H1 (cell line): ENCODE data around the gene TP53BP2. TPM values are rescaled to one million over a fixed set of nuclear protein-coding genes. Genes with fewer than 3 reads are reported as not detected.
A peak's percentile ranks its signal among the peaks of the same experiment; 100 is the strongest.

Source experiments
- CTCF ChIA-PET: fragments of 300-600 bp; sonication (Branson Sonifier 250); formaldehyde crosslinking; loops from one replicate; lab custom pipeline; 2021; ENCODE audit not compliant: partially characterized antibody; lab: Charles Lee
- POLR2A ChIA-PET: fragments of 300-600 bp; sonication (Branson Sonifier 250); formaldehyde crosslinking; loops from one replicate; lab custom pipeline; 2021; ENCODE audit warnings: inconsistent platforms; ENCODE audit not compliant: partially characterized antibody; lab: Charles Lee
- DNase-seq, 2 experiments: peaks; one replicate each; pipeline versions ENCODE4 v3.0.0 to v3.0.0-alpha.2; 2010 to 2022; ENCODE audit warnings: low spot score in 2 of 2, low read depth in 1 of 2, mixed read lengths in 1 of 2
- FAIRE-seq: peaks from 2 replicates; lab custom pipeline; 2011; peaks lifted over from hg19 to GRCh38; lab: Jason Lieb, UNC
- H2AFZ ChIP-seq: 2 replicates; pipeline ENCODE4 v1.8.1; 2012; ENCODE audit warnings: low read length, inconsistent platforms
- H2AK5ac ChIP-seq: 2 replicates; pipeline ENCODE4 v1.6.1; 2013; ENCODE audit warnings: low read depth, low read length
- H2BK120ac ChIP-seq: replicated peaks from 2 replicates; pipeline ENCODE3; 2013; ENCODE audit warnings: low read depth, low read length, inconsistent platforms
- H2BK12ac ChIP-seq: 2 replicates; pipeline ENCODE4 v1.6.1; 2013; ENCODE audit warnings: low read depth, low read length
- H2BK15ac ChIP-seq: 2 replicates; pipeline ENCODE4 v1.6.1; 2013; ENCODE audit warnings: low read length
- H2BK20ac ChIP-seq: 2 replicates; pipeline ENCODE4 v1.6.1; 2013; ENCODE audit warnings: low read length
- H2BK5ac ChIP-seq: 2 replicates; pipeline ENCODE4 v1.6.1; 2013; ENCODE audit warnings: low read depth, low read length
- H3K14ac ChIP-seq: 2 replicates; pipeline ENCODE4 v1.6.1; 2013; ENCODE audit warnings: inconsistent platforms; ENCODE audit not compliant: insufficient read length
- H3K18ac ChIP-seq: 2 replicates; pipeline ENCODE4 v1.6.1; 2013; ENCODE audit warnings: low read length; ENCODE audit errors: extremely low read depth
- H3K23ac ChIP-seq: 2 replicates; pipeline ENCODE4 v1.6.1; 2013; ENCODE audit warnings: inconsistent platforms; ENCODE audit not compliant: insufficient read length
- H3K23me2 ChIP-seq: 2 replicates; pipeline ENCODE4 v1.6.1; 2013; ENCODE audit warnings: low read depth, low read length
- H3K27ac ChIP-seq: 2 replicates; pipeline ENCODE4 v1.6.1; 2011; ENCODE audit warnings: low read depth, low read length, inconsistent platforms
- H3K27me3 ChIP-seq, 4 experiments: replicated peaks in 1 of 4; 1 replicate in 1 of 4; 2 replicates in 3 of 4; pipeline versions ENCODE4 v1.6.1 to v1.8.1; 2011 to 2013; ENCODE audit warnings: low read length in 3 of 4, mild to moderate bottlenecking in 3 of 4, inconsistent platforms in 2 of 4, mixed read lengths in 2 of 4, moderate library complexity in 1 of 4; ENCODE audit not compliant: control insufficient read depth in 3 of 4, insufficient read depth in 3 of 4; ENCODE audit errors: extremely low read depth in 1 of 4
- H3K36me3 ChIP-seq, 4 experiments: 2 replicates each; pipeline versions ENCODE4 v1.6.1 to v1.8.1; 2011 to 2013; ENCODE audit warnings: mild to moderate bottlenecking in 4 of 4, low read length in 3 of 4, moderate library complexity in 2 of 4, control low read depth in 1 of 4, inconsistent platforms in 1 of 4; ENCODE audit not compliant: insufficient read depth in 4 of 4, control insufficient read depth in 2 of 4
- H3K4ac ChIP-seq: replicated peaks from 2 replicates; pipeline ENCODE3; 2013; ENCODE audit warnings: low read length, low read depth, mixed read lengths, inconsistent platforms; ENCODE audit not compliant: insufficient read length
- H3K4me1 ChIP-seq, 4 experiments: replicated peaks in 1 of 4; 1 replicate in 1 of 4; 2 replicates in 3 of 4; pipeline versions ENCODE4 v1.6.1 to v1.8.1; 2011 to 2013; ENCODE audit warnings: low read length in 3 of 4, inconsistent platforms in 2 of 4, mixed read lengths in 1 of 4; ENCODE audit not compliant: insufficient read depth in 4 of 4, control insufficient read depth in 3 of 4
- H3K4me2 ChIP-seq, 2 experiments: 2 replicates each; pipeline versions ENCODE4 v1.6.1 to v1.8.1; 2011 to 2013; ENCODE audit warnings: low read depth in 2 of 2, low read length in 2 of 2, control low read depth in 1 of 2, inconsistent platforms in 1 of 2, mild to moderate bottlenecking in 1 of 2; ENCODE audit not compliant: insufficient read depth in 1 of 2
- H3K4me3 ChIP-seq, 4 experiments: fragments of 200-600, 300-600 bp in 1 of 4; sonication (generic), shearing (Covaris generic), sonication (Bioruptor Twin) in 1 of 4; 2 replicates each; pipeline versions ENCODE4 v1.5.1 to v1.8.1; 2011 to 2016; ENCODE audit warnings: low read length in 4 of 4, low read depth in 3 of 4, control low read depth in 2 of 4, inconsistent platforms in 2 of 4, mild to moderate bottlenecking in 2 of 4, mixed read lengths in 1 of 4, moderate library complexity in 1 of 4; ENCODE audit not compliant: insufficient read depth in 2 of 4; ENCODE audit errors: extremely low read depth in 1 of 4
- H3K56ac ChIP-seq: replicated peaks from 2 replicates; pipeline ENCODE3; 2013; ENCODE audit warnings: low read depth, mild to moderate bottlenecking, mixed read lengths, low read length, inconsistent platforms; ENCODE audit not compliant: insufficient read length
- H3K79me1 ChIP-seq: 2 replicates; pipeline ENCODE4 v1.6.1; 2013; ENCODE audit warnings: low read depth, low read length, control low read depth
- H3K79me2 ChIP-seq, 2 experiments: 2 replicates each; pipeline versions ENCODE4 v1.6.1 to v1.8.1; 2012 to 2013; ENCODE audit warnings: low read length in 2 of 2, mild to moderate bottlenecking in 2 of 2, inconsistent platforms in 1 of 2; ENCODE audit not compliant: insufficient read depth in 2 of 2, control insufficient read depth in 1 of 2
- H3K9ac ChIP-seq, 4 experiments: replicated peaks in 1 of 4; 1 replicate in 1 of 4; 2 replicates in 3 of 4; pipeline versions ENCODE4 v1.6.1 to v1.8.1; 2011 to 2013; ENCODE audit warnings: low read depth in 3 of 4, low read length in 3 of 4, control low read depth in 2 of 4, mild to moderate bottlenecking in 2 of 4, moderate library complexity in 2 of 4, inconsistent platforms in 1 of 4; ENCODE audit errors: extremely low read depth in 1 of 4
- H3K9me3 ChIP-seq, 2 experiments: 2 replicates each; pipeline versions ENCODE4 v1.6.1 to v1.8.1; 2012 to 2013; ENCODE audit warnings: mild to moderate bottlenecking in 2 of 2, moderate library complexity in 2 of 2, control low read depth in 1 of 2, inconsistent platforms in 1 of 2, low read depth in 1 of 2, low read length in 1 of 2, mixed read lengths in 1 of 2; ENCODE audit not compliant: insufficient read depth in 2 of 2
- H4K20me1 ChIP-seq, 2 experiments: replicated peaks in 1 of 2; 2 replicates each; pipeline versions ENCODE3 to v1.8.1; 2011 to 2013; ENCODE audit warnings: inconsistent platforms in 2 of 2, low read length in 2 of 2, mild to moderate bottlenecking in 1 of 2; ENCODE audit not compliant: insufficient read depth in 2 of 2, control insufficient read depth in 1 of 2
- H4K5ac ChIP-seq: 2 replicates; pipeline ENCODE4 v1.6.1; 2013; ENCODE audit warnings: low read length, low read depth, mixed read lengths, inconsistent platforms; ENCODE audit not compliant: insufficient read length
- H4K8ac ChIP-seq: 2 replicates; pipeline ENCODE4 v1.8.0; 2013; ENCODE audit warnings: mild to moderate bottlenecking, moderate library complexity, low read length, inconsistent platforms; ENCODE audit not compliant: insufficient read depth; ENCODE audit errors: extremely low read depth
- H4K91ac ChIP-seq: replicated peaks from 2 replicates; pipeline ENCODE3; 2013; ENCODE audit warnings: low read length, mixed read lengths, inconsistent platforms; ENCODE audit not compliant: insufficient read length
- ASH2L ChIP-seq: fragments of 200-600, 300-600 bp; sonication (generic); IDR thresholded peaks from one replicate; pipeline ENCODE4 v1.7.1; 2017; ENCODE audit warnings: low read length
- PHF8 ChIP-seq: fragments of 200-600 bp; sonication (generic); conservative IDR thresholded peaks from 2 replicates; pipeline ENCODE4 v1.7.1; 2012; ENCODE audit warnings: low read depth, mild to moderate bottlenecking, inconsistent platforms, low read length, moderate library complexity
- POLR2A ChIP-seq, 2 experiments: IDR thresholded peaks; 1 replicate in 1 of 2; 2 replicates in 1 of 2; pipeline ENCODE4 v1.6.1; 2011; ENCODE audit warnings: low read depth in 2 of 2, low read length in 2 of 2, mild to moderate bottlenecking in 2 of 2; ENCODE audit errors: control extremely low read depth in 1 of 2
- RAD21 ChIP-seq, 2 experiments: IDR thresholded peaks in 1 of 2; conservative IDR thresholded peaks in 1 of 2; 2 replicates each; pipeline ENCODE4 v1.6.1; 2011; ENCODE audit warnings: low read depth in 2 of 2, low read length in 2 of 2, improper control_type of control experiment in 1 of 2, inconsistent platforms in 1 of 2, mild to moderate bottlenecking in 1 of 2, moderate library complexity in 1 of 2
- WGBS, 2 experiments: shearing (Covaris generic) in 1 of 2; methylation state at CpG; one replicate each; pipeline versions ENCODE4 v1.1.6 to v1.1.7; 2013 to 2015; ENCODE audit warnings: low lambda C conversion rate in 2 of 2, mixed read lengths in 2 of 2, inconsistent platforms in 1 of 2, low coverage in 1 of 2, missing lambda C conversion rate in 1 of 2; ENCODE audit not compliant: insufficient replicate concordance in 2 of 2, insufficient coverage in 1 of 2, insufficient read length in 1 of 2; ENCODE audit errors: extremely low coverage in 1 of 2, missing lambda C conversion rate in 1 of 2; 5-methylcytosine and 5-hydroxymethylcytosine counted together
- polyA plus RNA-seq, 7 experiments: library from polyadenylated mRNA; depleted of rRNA in 3 of 7; stranded (reverse) in 5 of 7; unstranded in 2 of 7; fragments of >200 nt in 5 of 7; fragments of 200-250 nt in 2 of 7; gene quantifications; 1 replicate in 5 of 7; 2 replicates in 1 of 7; 4 replicates in 1 of 7; pipeline versions ENCODE4 v1.2.1 to v1.2.3, GENCODE V29; 2011 to 2013; ENCODE audit warnings: missing spikeins in 2 of 7, mixed read lengths in 2 of 7
- total RNA-seq: library from RNA; stranded (reverse); fragmentation: NEBNext Ultra II Directional; extraction: Animal tissue kit (Norgen Biotek cat#: 25700); gene quantifications from 2 replicates; pipeline ENCODE4 v1.2.1, GENCODE V29; 2021

The TP53BP2 gene
- total and polyA plus RNA-seq, 2 of the 8 experiments (the other 6 are each of a cell fraction or from before 2014, with no cell fraction given) = 18.0 to 38.7 TPM

DNA sequence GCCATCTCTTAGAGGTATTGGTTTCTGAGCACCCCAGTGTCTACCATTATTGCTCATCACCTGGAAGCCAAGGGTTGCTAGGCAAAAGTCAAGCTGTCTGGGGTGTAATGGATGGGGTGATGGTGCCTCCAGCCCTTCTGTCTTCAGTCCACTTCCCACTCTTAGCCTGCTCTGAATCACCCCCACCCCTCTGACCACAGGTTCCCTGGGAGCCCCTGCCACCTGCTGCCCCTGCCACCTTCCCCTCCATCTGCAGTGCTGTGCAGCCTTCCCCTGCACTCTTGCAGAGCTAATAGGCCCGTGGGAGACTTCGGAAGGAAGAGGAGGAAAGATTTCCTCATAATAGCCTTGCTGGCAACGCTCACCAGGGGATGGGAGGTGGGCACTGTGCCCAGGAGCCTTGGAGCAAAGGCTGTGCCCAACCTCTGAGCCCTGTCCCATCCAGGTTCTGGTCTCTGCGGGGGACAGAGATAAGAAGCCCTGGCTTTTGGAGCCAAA is 97.9 kb downstream of the TP53BP2 start:
- H3K36me3 ChIP-seq = no peaks in the 10 kb centered on the region; a peak in 1 of 8 replicates

More for the DNA sequence above, 97.9 kb downstream of the TP53BP2 start:
- ChIA-PET POLR2A (interaction anchor here (2.2 kb wide), 1 partner anchor 47 kb away, joined by 5 read pairs; no protein-coding TSS in a partner anchor), CTCF (interaction anchor here (0.8 to 8.3 kb wide), 9 partner anchors 9 to 52 kb away, joined by 3 to 74 read pairs (median 53); partner anchors contain the start of gene CAPN2)
- H3K27ac ChIP-seq = no peak overlapping the region
- H3K4me3 ChIP-seq = peak overlapping the region in 1 of 4 experiments; percentile 70; a peak in 1 of 8 replicates
- no peak overlapping the region for H3K18ac ChIP-seq
- H4K5ac ChIP-seq = no peak overlapping the region
- H3K9ac ChIP-seq = no peak overlapping the region
- no peak overlapping the region for H3K4ac ChIP-seq
- DNase-seq = no peak
- no peak overlapping the region for H2BK5ac ChIP-seq
- no peak overlapping the region for H2BK15ac ChIP-seq
- no peak for TF ChIP-seq POLR2A (IDR thresholded peaks at IDR 0.05; ENCODE audit: control extremely low read depth in 1 of 2, low read depth in 2 of 2, low read length in 2 of 2)
- no peak for TF ChIP-seq RAD21 (IDR thresholded peaks at IDR 0.05 in 1 of 2, conservative IDR thresholded peaks at IDR 0.05 in 1 of 2; ENCODE audit: low read depth in 2 of 2, low read length in 2 of 2)
- TF ChIP-seq ASH2L = no peak
- no peak for TF ChIP-seq PHF8
- TF ChIP-seq, all 59 proteins: peak for 0
- Histone ChIP-seq H3K14ac (no peak overlapping the region), H4K8ac (no peak overlapping the region), H3K27me3 (peaks cover 3 to 21% (median 17%) of the 10 kb centered on the region in 4 experiments), H3K56ac (no peak overlapping the region), H2AK5ac (no peak overlapping the region), H2BK20ac (no peak overlapping the region), H4K91ac (no peak overlapping the region), H3K9me3 (no peaks in the 10 kb centered on the region), H3K4me1 (peaks cover 0 to 16% (median 8%) of the 10 kb centered on the region in 4 experiments; a peak in 6 of 7 replicates), H2BK12ac (no peak overlapping the region), H2AFZ (no peak overlapping the region), H3K79me2 (no peaks in the 10 kb centered on the region), H4K20me1 (no peaks in the 10 kb centered on the region), H3K79me1 (no peaks in the 10 kb centered on the region), H3K23ac (no peak overlapping the region), H2BK120ac (no peak overlapping the region), H3K4me2 (peak overlapping the region in 1 of 2 experiments; percentile 83; a peak in 2 of 4 replicates), H3K23me2 (peaks cover 6% of the 10 kb centered on the region; the same call in 1 of the 2 replicates)
- FAIRE-seq = no peak
- WGBS, 2 experiments = 86% methylated on average over 4 of the region's 4 CpGs; no CpG with 5 or more reads in 1 of the 2 experiments
